H7 (cell line): Measurements from ENCODE around the gene TRAM2. TPM values are rescaled to one million over a fixed set of nuclear protein-coding genes. Genes with fewer than 3 reads are reported as not detected.
"Not testable (repeated sequence)": the region's sequence is repeated elsewhere in the genome, so short reads cannot be mapped to it uniquely, and the experiment has no call there.

Experiments
- DNase-seq: peaks from one replicate; pipeline ENCODE4 v3.0.0; 2012
- H3K27me3 ChIP-seq: 2 replicates; pipeline ENCODE4 v1.6.0; 2011; ENCODE audit warnings: mild to moderate bottlenecking, low read length; ENCODE audit not compliant: control insufficient read depth, insufficient read depth
- H3K36me3 ChIP-seq: replicated peaks from 2 replicates; pipeline ENCODE4 v1.5.1; 2011; ENCODE audit warnings: low read length; ENCODE audit not compliant: control insufficient read depth, insufficient read depth
- H3K4me3 ChIP-seq: 2 replicates; pipeline ENCODE4 v1.5.1; 2011; ENCODE audit warnings: low read depth, mild to moderate bottlenecking, control low read depth, low read length, moderate library complexity; ENCODE audit not compliant: insufficient read depth
- total RNA-seq: library from RNA; depleted of rRNA; stranded (reverse); fragments of >200 nt; shearing (Covaris generic); gene quantifications from 2 replicates; pipeline ENCODE4 v1.2.3, GENCODE V29; 2014; rRNA removed

Gene TRAM2
- total RNA-seq, 1 experiment from 2014 or later = 9.2 TPM

DNA sequence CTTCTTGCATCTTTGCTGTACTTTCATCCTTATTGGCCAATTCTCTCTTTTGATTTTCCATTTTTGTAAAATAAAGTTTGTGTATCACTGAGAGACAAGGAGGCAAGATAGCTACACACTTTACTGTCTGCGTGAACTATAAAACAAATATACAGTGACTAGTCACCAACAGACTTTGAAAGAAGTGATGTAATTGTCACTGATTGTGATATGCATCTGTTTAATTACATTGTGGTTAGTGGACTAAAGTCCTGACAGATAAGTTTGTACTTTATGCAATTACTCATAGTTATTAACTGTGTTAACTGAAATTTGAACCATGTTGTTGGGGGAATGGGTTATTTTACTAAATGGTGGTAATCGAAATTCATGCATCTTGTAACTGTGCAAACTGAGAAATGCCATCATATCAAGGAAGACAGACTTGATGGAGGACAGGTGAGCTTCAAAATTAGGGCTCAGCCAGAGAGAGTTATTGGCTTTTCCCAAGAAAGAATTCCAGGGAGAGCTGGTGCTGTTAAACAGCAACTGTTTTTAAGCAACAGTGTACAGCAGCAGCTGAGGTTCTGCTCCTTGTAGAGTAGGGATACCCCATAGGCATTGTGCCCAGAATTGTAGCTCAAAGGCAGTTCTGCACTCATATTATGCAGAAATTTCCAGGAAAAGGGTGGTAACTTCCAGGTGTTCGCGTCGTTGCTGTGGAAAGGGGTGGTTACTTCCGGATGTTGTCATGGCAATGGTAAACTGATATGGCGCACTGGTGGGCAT, 93.8 kb downstream of the TRAM2 start:
- no peak for DNase-seq

GRCh38 chr6:52475307-52475706, 101.6 kb downstream of the TRAM2 start:
- Histone ChIP-seq H3K4me3 (no peak overlapping the region), H3K36me3 (no peaks in the 10 kb centered on the region), H3K27me3 (no peaks in the 10 kb centered on the region)
- DNase-seq = no peak

More for the DNA sequence above, 93.8 kb downstream of the TRAM2 start:
- Histone ChIP-seq H3K4me3 (no peak overlapping the region), H3K36me3 (no peaks in the 10 kb centered on the region), H3K27me3 (no peaks in the 10 kb centered on the region)

DNA sequence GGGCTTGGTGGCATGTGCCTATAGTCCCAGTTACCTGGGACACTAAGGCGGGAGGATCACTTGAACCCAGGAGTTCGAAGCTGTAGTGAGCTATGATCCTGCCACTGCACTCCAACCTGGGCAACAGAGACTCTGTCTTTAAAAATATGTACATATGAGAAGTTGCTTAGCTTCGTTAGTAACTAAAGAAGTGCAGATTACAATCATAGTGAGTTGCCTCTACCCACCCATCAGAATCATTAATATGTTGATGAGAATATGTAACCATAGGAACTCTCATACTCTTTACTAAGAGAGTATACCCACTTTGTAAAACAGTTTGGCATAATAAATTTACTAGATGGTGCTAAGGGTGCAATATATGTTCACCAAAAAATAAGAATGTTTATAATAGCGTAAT, 102.7 kb downstream of the TRAM2 start:
- Histone ChIP-seq H3K36me3 (no peaks in the 10 kb centered on the region), H3K4me3 (no peak overlapping the region), H3K27me3 (no peaks in the 10 kb centered on the region)
- DNase-seq = no peak

- DNase-seq, H3K27me3 ChIP-seq, H3K4me3 ChIP-seq, H3K36me3 ChIP-seq: not testable (repeated sequence)
These were observed 115.7 kb downstream of the TRAM2 start for GRCh38 chr6:52461194-52461593.

- no peaks in the 10 kb centered on the region for H3K36me3 ChIP-seq
- no peak for DNase-seq
- no peaks in the 10 kb centered on the region for H3K27me3 ChIP-seq
- H3K4me3 ChIP-seq = no peak overlapping the region
These were observed 119.8 kb downstream of the TRAM2 start for GRCh38 chr6:52457096-52457495.

DNA sequence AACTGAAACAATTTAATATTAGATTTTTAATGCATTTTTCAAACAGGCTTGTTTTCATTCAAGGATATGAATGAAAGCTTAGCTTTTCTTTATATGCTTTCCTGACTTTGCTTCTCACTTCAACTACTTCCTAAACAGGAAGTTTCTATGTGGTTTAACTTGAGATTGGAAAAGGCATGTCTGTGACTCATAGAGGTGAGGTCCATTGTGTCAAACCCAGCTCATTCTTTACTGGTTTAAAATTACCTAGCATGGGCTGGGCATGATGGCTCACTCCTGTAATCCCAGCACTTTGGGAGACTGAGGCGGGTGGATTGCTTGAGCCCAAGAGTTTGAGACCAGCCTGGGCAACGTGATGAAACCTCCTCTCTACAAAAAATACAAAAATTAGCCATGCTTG, 122.3 kb downstream of the TRAM2 start:
- H3K4me3 ChIP-seq = no peak overlapping the region
- no peaks in the 10 kb centered on the region for H3K27me3 ChIP-seq
- no peak for DNase-seq
- no peaks in the 10 kb centered on the region for H3K36me3 ChIP-seq

Other genes starting within 250 kb of the TRAM2 start
- gene PAQR8, start 214.9 kb downstream of the TRAM2 start, total RNA-seq = 4.6 and 6.7 TPM in 2 replicates
- gene EFHC1, start 156.7 kb downstream of the TRAM2 start, total RNA-seq = 11.5 and 15.7 TPM in 2 replicates
- 10.9 and 11.0 TPM in 2 replicates for gene TMEM14A, start 94.1 kb upstream of the TRAM2 start, total RNA-seq
- gene GSTA2, start 186.4 kb upstream of the TRAM2 start, total RNA-seq = not detected in 2 replicates
- 0.70 and 0.94 TPM in 2 replicates for gene GSTA1, start 226.8 kb upstream of the TRAM2 start, total RNA-seq